Left lung (tissue), 10 donors: ENCODE results near the gene XPC. TPM values are rescaled to one million over a fixed set of nuclear protein-coding genes. Genes with fewer than 3 reads are reported as not detected.

ENCODE experiments used
- ATAC-seq: fragments of 200-7000 bp; cut with Tn5 transposase; one replicate; pipeline ENCODE4 v1.9.1; 2020; ENCODE audit warnings: moderate library complexity
- DNase-seq, 4 donors: peaks; one replicate each; pipeline ENCODE4 v3.0.0-alpha.2; 2013 to 2020
- H3K27ac ChIP-seq, 2 donors: fragments of 200-600 bp; sonication (generic) in 1 of 2; one replicate each; pipeline versions ENCODE4 v1.5.0 to v1.8.0; 2020 to 2021
- H3K27me3 ChIP-seq, 2 donors: fragments of 200-600 bp; sonication (generic) in 1 of 2; one replicate each; pipeline versions ENCODE4 v1.5.0 to v1.8.0; 2020 to 2021
- H3K36me3 ChIP-seq, 2 donors: fragments of 200-600 bp; sonication (generic) in 1 of 2; one replicate each; pipeline versions ENCODE4 v1.5.0 to v1.8.0; 2020 to 2021
- H3K4me1 ChIP-seq, 2 donors: fragments of 200-600 bp; one replicate each; pipeline ENCODE4 v1.8.0; 2021
- H3K4me3 ChIP-seq, 2 donors: fragments of 200-600 bp; sonication (generic) in 1 of 2; one replicate each; pipeline versions ENCODE4 v1.5.0 to v1.8.0; 2020 to 2021; ENCODE audit warnings: mild to moderate bottlenecking in 1 of 2
- H3K9me3 ChIP-seq, 2 donors: fragments of 200-600 bp; sonication (generic) in 1 of 2; one replicate each; pipeline versions ENCODE4 v1.5.0 to v1.8.0; 2020 to 2021
- intact Hi-C, 2 donors: fragments of 100-400 bp; cut with DNase I; formaldehyde crosslinking; loops; one replicate each; pipeline versions ENCODE4 v1.11.2 to v1.14.2; 2022
- polyA plus RNA-seq, 6 donors: library from polyadenylated mRNA; unstranded; fragments of 120-200 nt; gene quantifications; one replicate each; pipeline ENCODE4 v1.2.1, GENCODE V29; 2013; ENCODE audit not compliant: insufficient read length in 6 of 6
- total RNA-seq, 2 donors: library from RNA; stranded (reverse); fragmentation: NEBNext Ultra II Directional; extraction: Animal tissue kit (Norgen Biotek cat#: 25700); gene quantifications; one replicate each; pipeline ENCODE4 v1.2.1, GENCODE V29; 2021
- TF ChIP-seq, protein P1 (sequence below), 2 donors: fragments of 200-600 bp; sonication (generic) in 1 of 2; IDR thresholded peaks; one replicate each; pipeline versions ENCODE4 v1.5.0 to v1.8.0; 2021; ENCODE audit warnings: antibody characterized with exemption in 2 of 2
- donor health status: DM: no; HTN: yes; CAD: no.
- donor health status: DM: no; HTN: no; CAD: no.

The XPC gene
- total and polyA plus RNA-seq, 8 donors, result 23.9 to 47.6 (median 43.2) TPM

DNA sequence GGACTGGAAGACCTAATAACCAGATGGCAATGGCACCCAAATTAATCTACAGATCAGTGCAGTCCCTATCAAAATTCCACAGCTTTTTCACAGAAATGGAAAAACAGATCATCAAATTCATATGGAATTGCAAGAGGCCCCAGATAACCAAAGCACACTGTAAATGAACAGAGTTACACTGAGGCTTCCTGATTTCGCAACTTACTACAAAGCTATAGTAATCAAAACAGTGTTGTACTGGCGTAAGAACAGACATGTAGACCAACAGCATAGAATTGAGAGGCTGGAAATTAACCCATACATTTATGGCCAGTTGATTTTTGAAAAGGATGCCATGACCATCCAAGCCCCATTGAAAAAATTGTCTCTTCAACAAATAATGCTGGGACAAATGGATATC is 16.2 kb downstream of the XPC start:
- H3K27ac ChIP-seq, result no peak overlapping the region
- DNase-seq (no peak), ATAC-seq (no peak)
- intact Hi-C loops, result no loop called here
- TF ChIP-seq, protein P1, sequence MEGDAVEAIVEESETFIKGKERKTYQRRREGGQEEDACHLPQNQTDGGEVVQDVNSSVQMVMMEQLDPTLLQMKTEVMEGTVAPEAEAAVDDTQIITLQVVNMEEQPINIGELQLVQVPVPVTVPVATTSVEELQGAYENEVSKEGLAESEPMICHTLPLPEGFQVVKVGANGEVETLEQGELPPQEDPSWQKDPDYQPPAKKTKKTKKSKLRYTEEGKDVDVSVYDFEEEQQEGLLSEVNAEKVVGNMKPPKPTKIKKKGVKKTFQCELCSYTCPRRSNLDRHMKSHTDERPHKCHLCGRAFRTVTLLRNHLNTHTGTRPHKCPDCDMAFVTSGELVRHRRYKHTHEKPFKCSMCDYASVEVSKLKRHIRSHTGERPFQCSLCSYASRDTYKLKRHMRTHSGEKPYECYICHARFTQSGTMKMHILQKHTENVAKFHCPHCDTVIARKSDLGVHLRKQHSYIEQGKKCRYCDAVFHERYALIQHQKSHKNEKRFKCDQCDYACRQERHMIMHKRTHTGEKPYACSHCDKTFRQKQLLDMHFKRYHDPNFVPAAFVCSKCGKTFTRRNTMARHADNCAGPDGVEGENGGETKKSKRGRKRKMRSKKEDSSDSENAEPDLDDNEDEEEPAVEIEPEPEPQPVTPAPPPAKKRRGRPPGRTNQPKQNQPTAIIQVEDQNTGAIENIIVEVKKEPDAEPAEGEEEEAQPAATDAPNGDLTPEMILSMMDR (IDR thresholded peaks at IDR 0.05), result no peak
- H3K36me3 ChIP-seq, result peaks cover 0 to 100% of the 10 kb centered on the region in 2 donors
- no peak overlapping the region for H3K4me3 ChIP-seq
- H3K9me3 ChIP-seq, result peaks cover 0 to 15% of the 10 kb centered on the region in 2 donors
- no peaks in the 10 kb centered on the region for H3K4me1 ChIP-seq
- H3K27me3 ChIP-seq, result no peaks in the 10 kb centered on the region

DNA sequence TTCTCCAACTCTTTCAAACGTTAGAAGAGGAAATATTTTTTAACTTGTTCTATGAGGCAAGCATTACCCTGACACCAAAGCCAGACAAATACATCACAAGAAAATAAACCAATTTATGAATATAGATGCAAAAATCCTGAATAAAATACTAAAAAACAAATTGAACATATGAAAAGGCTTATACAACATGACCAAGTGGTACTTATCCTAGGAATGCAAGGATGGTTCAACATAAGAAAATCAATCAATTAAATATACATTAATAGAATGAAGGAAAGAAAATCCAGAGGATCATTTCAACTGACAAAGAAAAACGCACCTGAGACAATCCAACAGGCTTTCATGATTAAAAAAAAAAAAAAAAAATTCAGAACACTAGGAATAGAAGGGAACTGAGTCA is 17.1 kb downstream of the XPC start:
- Histone ChIP-seq H3K27ac (no peak overlapping the region), H3K27me3 (no peaks in the 10 kb centered on the region), H3K4me3 (no peak overlapping the region), H3K36me3 (peaks cover 0 to 100% of the 10 kb centered on the region in 2 donors), H3K4me1 (no peaks in the 10 kb centered on the region), H3K9me3 (peaks cover 0 to 15% of the 10 kb centered on the region in 2 donors)
- DNase-seq, result no peak
- intact Hi-C loops, result no loop called here
- TF ChIP-seq, protein P1 (IDR thresholded peaks at IDR 0.05), result no peak
- ATAC-seq, result no peak

DNA sequence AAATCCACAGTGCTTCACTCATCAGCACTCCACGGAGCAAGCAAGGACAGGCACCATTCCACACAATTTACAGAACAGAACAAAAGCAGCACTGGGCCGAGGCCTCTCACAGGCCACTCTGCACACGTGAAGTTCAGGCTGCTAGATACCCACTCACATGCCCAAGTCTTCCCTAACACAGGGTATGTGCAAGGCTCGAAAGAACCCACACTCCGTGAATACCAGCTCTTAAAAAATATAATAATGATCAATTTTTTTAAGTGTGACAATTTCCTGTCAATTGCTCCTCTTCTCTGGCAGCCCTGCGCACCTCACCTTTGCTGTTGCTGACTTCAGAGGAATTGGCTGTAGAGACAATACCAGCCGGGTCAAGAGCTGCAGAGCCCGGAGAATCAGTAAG is 19.0 kb downstream of the XPC start:
- Histone ChIP-seq H3K4me1 (no peaks in the 10 kb centered on the region), H3K36me3 (peaks cover 0 to 99% of the 10 kb centered on the region in 2 donors)
- no peak for ATAC-seq

DNA sequence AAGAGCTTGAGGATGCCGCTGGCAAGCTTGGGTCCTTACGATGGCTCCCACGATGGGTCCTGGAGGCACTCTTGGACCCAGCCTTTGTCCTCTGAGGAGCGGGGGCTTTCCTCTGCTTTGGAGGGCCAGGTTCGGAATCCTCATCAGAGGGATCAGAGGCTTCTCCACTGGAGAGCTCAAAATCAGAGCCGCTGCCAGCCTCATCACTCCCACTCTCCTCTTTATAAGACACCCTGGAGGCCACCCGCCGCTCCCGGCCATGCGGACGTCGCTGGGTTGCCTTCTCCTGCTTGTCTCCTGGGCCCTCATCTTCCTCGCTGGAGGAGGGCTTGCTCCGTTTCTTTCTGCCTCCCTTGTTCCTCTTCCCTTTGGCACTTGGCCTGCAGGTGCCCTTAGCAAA is 20.0 kb downstream of the XPC start:
- Histone ChIP-seq H3K9me3 (peaks cover 0 to 15% of the 10 kb centered on the region in 2 donors), H3K27me3 (no peaks in the 10 kb centered on the region), H3K27ac (no peak overlapping the region), H3K4me3 (no peak overlapping the region), H3K4me1 (no peaks in the 10 kb centered on the region), H3K36me3 (peaks cover 0 to 96% of the 10 kb centered on the region in 2 donors)
- intact Hi-C loops, result no loop called here
- DNase-seq (no peak), ATAC-seq (no peak)
- TF ChIP-seq, protein P1 (IDR thresholded peaks at IDR 0.05), result no peak

More for the DNA sequence above, 19.0 kb downstream of the XPC start:
- no peak overlapping the region for H3K27ac ChIP-seq
- peaks cover 0 to 15% of the 10 kb centered on the region in 2 donors for H3K9me3 ChIP-seq
- TF ChIP-seq, protein P1 (IDR thresholded peaks at IDR 0.05), result no peak
- intact Hi-C loops, result no loop called here
- H3K4me3 ChIP-seq, result no peak overlapping the region
- no peak for DNase-seq
- no peaks in the 10 kb centered on the region for H3K27me3 ChIP-seq

DNA sequence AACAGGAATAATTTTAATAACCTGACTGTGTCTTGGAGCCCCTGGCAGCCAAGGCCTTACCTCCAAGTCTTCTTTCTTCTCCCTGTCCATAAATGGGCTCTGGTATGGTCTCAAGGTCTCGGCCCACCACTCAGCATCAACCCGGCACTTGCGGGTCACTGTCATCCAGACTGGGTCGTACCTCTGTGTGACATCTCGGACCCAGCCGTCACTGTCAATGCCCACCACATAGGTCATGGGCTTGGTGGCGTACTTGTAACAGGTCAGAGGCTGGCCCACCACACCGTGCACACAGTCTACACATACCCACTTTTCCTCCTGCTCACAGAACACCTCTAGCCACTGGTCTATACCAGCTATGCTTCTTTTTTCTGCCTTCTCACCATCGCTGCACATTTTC is 20.4 kb downstream of the XPC start:
- DNase-seq (no peak), ATAC-seq (no peak)
- intact Hi-C loops, result no loop called here
- Histone ChIP-seq H3K36me3 (peaks cover 0 to 96% of the 10 kb centered on the region in 2 donors), H3K4me1 (no peaks in the 10 kb centered on the region), H3K9me3 (peaks cover 0 to 15% of the 10 kb centered on the region in 2 donors), H3K27me3 (no peaks in the 10 kb centered on the region), H3K4me3 (no peak overlapping the region), H3K27ac (no peak overlapping the region)
- TF ChIP-seq, protein P1 (IDR thresholded peaks at IDR 0.05), result no peak
